OCI-LY7 (cell line): ENCODE measurements around the gene PRL.

Experiments used
- CTCF ChIP-seq: fragments of 200-600 bp; sonication (generic); conservative IDR thresholded peaks from 2 replicates; pipeline ENCODE4 v1.5.1; 2014; ENCODE audit warnings: mild to moderate bottlenecking, antibody characterized with exemption, low read length, moderate library complexity, mixed read lengths
- EZH2phosphoT487 ChIP-seq: fragments of 200-600 bp; sonication (generic); IDR thresholded peaks from 2 replicates; pipeline ENCODE4 v1.6.1; 2018; ENCODE audit warnings: low read depth, borderline replicate concordance, mild to moderate bottlenecking, mixed run types, antibody characterized with exemption, low read length, moderate library complexity, mixed read lengths

- TF ChIP-seq EZH2phosphoT487 (no peak), CTCF (no peak)
These were observed 769 bp downstream of the PRL start for GRCh38 chr6:22296067-22296466.
